HG02798 (cell line): ENCODE data around the gene MRPS16.
"Not testable (repeated sequence)": the region's sequence is repeated elsewhere in the genome, so short reads cannot be mapped to it uniquely, and the experiment has no call there.

Experiments used
- ATAC-seq: cut with Tn5 transposase; IDR thresholded peaks from one replicate; pipeline ENCODE4 v1.9.1; 2021; ENCODE audit warnings: mild to moderate bottlenecking; ENCODE audit not compliant: unreplicated experiment, poor library complexity

The MRPS16 gene

GRCh38 chr10:73252445-73253224 is at the start of gene MRPS16:
MRPS16 (minus strand) TSS chr10:73252644; CDS start chr10:73252482, 162 bp downstream.
- peak; percentile 89 for ATAC-seq

GRCh38 chr10:73296946-73297345 is 44.5 kb upstream of the MRPS16 start:
- ATAC-seq = no peak

- ATAC-seq = no peak
Measured at GRCh38 chr10:73293461-73293860, 41.0 kb upstream of the MRPS16 start.

- no peak for ATAC-seq
Measured at GRCh38 chr10:73289958-73290357, 37.5 kb upstream of the MRPS16 start.

- no peak for ATAC-seq
Measured at GRCh38 chr10:73287441-73287840, 35.0 kb upstream of the MRPS16 start.

- ATAC-seq = no peak
Measured at GRCh38 chr10:73281097-73281496, 28.7 kb upstream of the MRPS16 start.

GRCh38 chr10:73264423-73264822 is 12.0 kb upstream of the MRPS16 start:
- no peak for ATAC-seq

- no peak for ATAC-seq
Measured at GRCh38 chr10:73263693-73264347, 11.4 kb upstream of the MRPS16 start.

- ATAC-seq = no peak
Measured at GRCh38 chr10:73262880-73263555, 10.6 kb upstream of the MRPS16 start.

- no peak for ATAC-seq
Measured at GRCh38 chr10:73262105-73262730, 9.8 kb upstream of the MRPS16 start.

- no peak for ATAC-seq
Measured at GRCh38 chr10:73261362-73261995, 9.0 kb upstream of the MRPS16 start.

- not testable (repeated sequence) for ATAC-seq
Measured at GRCh38 chr10:73258612-73259011, 6.2 kb upstream of the MRPS16 start.

- ATAC-seq = no peak
Measured at GRCh38 chr10:73253225-73253555, 746 bp upstream of the MRPS16 start.

GRCh38 chr10:73251683-73252444 is 580 bp downstream of the MRPS16 start:
- ATAC-seq = no peak

GRCh38 chr10:73248259-73248724 is 4.2 kb downstream of the MRPS16 start:
- no peak for ATAC-seq

- no peak for ATAC-seq
Measured at GRCh38 chr10:73247509-73248258, 4.8 kb downstream of the MRPS16 start.

- peak; percentile 85 for ATAC-seq
Measured at GRCh38 chr10:73246646-73247508, 5.6 kb downstream of the MRPS16 start, which contains the start of gene DNAJC9. DNAJC9 (minus strand) TSS chr10:73247255; CDS start chr10:73247189, 66 bp downstream.

- no peak for ATAC-seq
Measured at GRCh38 chr10:73246322-73246645, 6.2 kb downstream of the MRPS16 start.
